ENCODE measurements around the gene MEGF11.

DNA sequence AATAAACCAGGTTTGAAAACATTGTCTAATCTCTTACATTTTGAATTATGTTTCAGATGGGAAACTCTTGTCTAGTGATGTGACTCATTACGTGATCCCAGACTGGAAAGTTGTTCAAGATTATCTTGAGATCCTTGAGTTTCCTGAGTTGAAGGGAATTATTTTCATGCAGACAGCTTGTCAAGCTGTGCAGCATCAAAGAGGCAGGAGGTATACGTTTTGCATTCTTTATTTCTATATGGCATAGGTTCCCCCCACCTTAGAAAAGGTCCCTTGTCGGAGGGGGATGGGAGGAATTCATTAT is 41.3 kb upstream of the MEGF11 start:
- TF ChIP-seq, protein P1, sequence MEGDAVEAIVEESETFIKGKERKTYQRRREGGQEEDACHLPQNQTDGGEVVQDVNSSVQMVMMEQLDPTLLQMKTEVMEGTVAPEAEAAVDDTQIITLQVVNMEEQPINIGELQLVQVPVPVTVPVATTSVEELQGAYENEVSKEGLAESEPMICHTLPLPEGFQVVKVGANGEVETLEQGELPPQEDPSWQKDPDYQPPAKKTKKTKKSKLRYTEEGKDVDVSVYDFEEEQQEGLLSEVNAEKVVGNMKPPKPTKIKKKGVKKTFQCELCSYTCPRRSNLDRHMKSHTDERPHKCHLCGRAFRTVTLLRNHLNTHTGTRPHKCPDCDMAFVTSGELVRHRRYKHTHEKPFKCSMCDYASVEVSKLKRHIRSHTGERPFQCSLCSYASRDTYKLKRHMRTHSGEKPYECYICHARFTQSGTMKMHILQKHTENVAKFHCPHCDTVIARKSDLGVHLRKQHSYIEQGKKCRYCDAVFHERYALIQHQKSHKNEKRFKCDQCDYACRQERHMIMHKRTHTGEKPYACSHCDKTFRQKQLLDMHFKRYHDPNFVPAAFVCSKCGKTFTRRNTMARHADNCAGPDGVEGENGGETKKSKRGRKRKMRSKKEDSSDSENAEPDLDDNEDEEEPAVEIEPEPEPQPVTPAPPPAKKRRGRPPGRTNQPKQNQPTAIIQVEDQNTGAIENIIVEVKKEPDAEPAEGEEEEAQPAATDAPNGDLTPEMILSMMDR (IDR thresholded peaks at IDR 0.05): no peak
- no peak for TF ChIP-seq POLR2A (IDR thresholded peaks at IDR 0.05)
